NCI-H1436 treated with DMSO at 0.1 percent for 48 hours (cell line): ENCODE data around the gene KLF3.

Experiments used
- DNase-seq: peaks from one replicate; lab custom pipeline; 2025; lab: John Stamatoyannopoulos, UW

The KLF3 gene

DNA sequence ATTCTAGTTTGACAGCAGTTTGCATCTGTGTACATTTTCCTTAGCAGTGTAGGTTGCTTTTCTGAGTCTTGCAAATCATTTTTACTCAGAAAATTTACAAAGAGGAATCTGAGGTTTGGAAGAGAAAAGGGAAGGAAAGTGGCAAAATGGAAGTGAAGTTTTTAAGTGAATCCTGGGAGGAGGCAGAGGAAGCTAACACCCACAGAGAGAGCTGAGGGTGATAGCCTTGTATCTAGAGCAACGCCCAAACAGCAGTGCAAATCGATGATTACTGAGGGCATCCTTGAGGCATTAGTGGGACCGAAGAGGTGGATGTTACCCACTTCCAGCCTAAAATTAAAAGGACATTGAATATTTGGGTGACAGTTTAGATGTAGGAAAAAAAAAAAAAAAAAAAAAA, 31.8 kb downstream of the KLF3 start:
- DNase-seq = no peak

DNA sequence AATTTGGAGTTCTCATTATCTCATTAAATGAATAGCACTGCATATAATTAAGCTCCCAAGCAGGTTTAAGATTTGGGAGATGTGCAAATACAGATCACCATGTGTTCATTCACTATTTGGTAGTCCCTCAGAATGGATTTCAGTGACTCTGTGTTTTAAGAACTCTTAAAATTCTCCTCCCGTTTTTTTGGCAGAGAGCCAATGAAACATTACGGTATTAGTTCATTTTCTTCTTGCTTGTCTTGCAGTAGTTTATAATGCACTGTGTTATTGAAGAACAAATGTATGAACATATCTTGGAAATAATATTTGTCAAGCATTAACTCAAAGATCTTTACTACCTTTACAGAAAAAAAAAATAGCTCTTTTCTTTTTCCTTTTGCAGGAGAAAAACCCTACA, 32.7 kb downstream of the KLF3 start:
- no peak for DNase-seq

DNA sequence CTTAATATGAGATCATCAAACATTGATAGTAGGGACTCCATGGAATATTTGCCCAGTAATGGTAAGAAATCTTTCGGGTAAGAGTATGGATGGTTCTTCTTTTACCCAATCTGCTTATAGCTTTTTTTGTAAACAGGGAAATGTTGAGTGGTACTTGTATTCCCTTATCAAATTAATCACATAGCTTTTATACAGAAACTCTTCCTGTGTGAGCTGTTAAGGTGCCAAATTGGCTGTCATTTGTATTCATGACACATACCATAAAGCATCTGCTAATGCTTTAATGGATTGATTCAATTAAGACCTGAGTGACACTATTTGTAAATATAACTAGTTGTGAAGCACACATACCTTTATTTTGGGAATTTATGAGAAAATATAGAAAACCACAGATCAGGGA, 34.2 kb downstream of the KLF3 start:
- no peak for DNase-seq

DNA sequence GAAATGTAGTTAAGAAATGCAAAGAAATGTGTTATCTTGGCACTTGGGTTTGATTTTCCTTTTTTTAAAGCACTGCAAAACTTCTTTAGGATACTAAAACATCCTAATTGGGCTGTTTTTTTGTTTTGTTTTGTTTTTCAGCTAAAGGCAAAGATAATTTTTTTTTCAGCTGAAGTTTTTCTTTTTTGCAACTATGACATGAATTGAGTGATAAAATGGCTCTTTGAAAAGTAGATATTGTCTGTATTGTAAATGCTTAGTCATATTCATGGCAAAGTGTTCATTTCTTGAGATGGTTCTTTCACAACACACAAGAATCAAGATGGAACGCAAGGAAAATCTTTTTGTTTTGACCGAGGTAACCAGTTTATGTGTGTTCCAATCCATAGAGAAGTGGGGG, 35.1 kb downstream of the KLF3 start:
- DNase-seq = no peak

DNA sequence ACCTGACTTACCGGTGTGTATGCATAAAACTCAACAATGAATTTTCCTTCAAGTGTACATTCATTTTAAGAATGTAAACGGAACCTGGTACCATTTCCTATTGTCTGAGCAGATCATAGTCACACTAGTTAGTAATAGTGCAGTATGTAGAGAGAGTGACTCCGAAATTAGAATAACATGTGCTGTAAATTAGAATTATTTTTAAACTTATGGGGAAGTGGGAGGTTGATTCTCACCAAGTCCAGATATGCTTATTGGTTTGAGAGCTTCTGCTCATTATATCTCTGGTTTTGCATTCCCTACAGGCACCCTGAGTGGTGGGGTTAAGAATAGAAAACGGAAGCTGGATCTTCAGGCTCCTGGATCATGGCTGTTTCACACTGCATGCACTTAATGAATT, 39.6 kb downstream of the KLF3 start:
- no peak for DNase-seq

DNA sequence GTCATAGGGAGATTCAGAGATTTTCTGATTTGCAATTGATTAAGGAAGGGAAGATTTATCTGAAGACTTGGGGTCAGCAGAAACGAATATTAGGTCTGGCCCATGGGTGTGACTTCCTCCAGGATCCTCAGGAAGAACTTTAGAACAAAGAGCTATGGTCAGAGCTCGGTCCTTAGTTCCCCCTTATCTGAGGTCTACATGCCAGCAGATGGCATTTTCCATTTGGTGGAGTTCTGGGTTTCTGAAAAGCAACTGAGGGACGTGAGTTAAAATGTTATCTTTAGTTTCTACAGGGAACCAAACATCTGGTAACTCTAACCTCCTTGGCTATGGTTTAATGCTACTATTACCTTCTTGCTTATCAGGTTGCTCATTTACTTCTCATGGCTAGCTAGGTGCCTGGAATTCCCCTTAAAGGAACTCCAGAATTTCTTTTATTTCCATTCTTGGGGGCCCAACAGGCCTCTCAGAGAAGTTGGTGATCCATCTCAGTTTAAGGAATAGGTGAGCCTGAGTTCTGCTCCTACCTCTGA, 40.7 kb downstream of the KLF3 start:
- DNase-seq = no peak

DNA sequence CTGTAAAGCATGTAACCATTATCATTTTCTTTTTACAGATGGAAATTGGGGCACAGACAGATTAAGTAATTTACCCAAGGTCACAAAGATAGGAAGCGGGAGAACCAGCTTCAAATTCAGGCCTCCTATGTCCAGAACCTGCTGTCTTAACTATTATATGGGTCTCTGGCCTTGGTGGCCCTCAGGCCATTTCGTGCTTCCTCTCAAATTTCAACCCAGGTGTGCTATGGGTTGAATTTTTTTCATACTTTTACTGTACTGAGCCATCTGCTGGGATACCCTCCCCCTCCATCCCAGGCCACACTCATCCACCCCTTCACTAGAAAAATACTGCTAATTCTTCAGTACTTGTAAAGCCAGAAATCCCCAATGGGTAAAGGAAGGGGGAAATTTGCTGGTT, 42.3 kb downstream of the KLF3 start:
- no peak for DNase-seq

DNA sequence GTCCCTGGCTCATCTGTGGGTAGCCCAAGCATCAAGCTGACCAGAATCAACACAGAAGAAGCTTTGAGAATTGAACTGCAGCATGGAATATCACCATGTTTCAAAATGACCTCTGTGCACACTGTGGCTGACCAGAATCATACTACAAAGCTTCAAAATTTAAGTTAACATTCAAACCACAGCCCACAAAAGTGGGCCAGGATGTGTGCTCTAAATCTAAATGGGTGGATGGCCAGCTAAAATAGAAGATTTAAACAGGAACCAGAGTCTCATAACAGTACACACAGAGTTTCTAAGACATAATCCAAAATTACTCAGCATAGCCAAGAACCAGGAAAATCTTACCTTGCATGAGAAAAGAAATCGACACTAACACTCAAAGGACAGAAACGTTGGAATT, 46.1 kb downstream of the KLF3 start:
- no peak for DNase-seq

DNA sequence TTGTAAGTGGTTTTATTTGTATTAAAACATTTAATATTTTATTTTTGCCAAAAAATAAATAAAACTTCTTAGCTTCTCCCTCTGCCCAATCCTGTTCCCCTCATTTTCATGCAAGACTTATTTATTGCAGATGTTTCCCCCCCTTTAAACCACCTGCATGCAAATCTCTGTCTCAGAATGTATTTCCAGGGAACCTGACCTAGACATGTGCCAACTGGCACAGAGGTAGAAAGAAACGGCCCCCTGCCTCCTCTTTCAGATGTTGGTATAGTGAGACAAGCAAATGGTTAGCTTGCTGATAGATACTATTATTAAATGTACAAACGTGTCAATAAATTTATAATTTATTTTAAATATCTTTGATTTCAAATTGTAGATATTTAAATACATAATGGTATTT, 47.1 kb downstream of the KLF3 start:
- DNase-seq = no peak

DNA sequence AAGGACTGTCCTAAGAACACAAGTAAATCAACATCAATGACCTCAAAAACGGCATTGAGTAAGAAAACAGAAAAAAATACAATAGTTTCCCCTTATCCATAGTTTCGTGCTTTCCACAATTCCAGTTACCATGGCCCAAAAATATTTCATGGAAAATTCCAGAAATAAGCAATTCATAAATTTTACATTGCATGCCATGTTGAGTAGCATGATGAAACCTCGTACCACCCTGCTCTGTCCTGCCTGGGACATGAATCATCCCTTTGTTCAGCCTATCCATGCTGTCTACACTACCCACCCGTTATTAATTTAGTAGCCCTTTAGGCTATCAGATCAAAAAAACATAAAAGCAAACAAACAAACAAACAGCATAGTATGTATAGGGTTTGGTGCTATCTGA, 51.1 kb downstream of the KLF3 start:
- no peak for DNase-seq

DNA sequence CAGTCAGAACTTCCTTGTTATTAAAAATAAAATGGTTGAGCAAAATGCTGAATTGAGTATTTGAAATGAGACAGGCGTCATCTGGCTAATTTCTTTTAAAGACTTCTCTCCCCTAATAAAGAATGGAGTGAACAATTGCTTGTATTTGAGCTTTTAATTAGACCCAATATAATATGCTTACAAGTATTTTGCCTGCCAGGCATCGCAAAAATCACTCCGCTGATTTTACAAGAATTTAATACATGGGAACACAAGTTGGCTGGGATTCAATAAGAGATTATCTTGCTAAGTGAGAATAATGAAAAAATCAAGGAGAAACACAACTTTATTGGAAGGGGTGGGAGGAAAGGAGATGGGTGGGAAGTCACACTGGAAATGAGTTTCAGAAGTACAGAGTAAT, 52.3 kb downstream of the KLF3 start:
- DNase-seq = no peak

DNA sequence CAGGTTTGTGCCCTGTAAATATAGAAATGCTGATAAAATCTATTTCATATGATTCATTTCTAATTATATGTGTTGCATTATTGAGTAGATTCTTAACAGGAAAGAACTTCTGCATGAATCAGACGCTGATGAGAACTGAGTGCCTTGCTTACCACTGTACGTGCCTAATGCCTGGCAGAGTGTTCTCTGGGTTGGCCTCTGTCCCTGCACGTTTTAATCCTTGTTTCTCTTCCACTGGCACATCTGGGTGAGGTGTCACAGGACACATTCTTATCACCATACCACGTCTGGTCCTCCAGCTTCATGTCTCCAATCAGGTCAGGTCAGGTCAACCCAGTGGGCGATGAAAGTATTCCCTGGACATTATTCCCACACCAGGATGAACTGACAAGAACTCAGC, 53.6 kb downstream of the KLF3 start:
- no peak for DNase-seq

DNA sequence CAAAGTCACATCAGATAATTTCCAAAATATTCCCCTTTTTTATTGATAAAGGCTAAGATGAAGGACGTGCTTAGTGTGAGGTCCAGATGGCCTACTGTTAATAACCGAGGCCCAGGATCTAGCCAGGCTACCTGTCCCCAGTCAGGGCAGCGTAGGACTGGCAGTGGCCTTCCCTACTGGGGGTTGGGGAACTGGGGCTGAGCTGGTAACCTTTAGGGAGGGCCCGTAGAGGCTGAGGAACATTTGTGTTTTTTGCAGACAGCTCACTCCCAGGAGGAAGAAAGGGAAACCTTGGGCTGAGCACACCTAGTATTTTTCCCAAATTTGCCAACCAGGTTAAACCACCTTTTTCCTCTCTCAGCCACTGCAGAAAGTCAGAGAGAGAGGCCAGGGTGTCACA, 59.1 kb downstream of the KLF3 start:
- no peak for DNase-seq

DNA sequence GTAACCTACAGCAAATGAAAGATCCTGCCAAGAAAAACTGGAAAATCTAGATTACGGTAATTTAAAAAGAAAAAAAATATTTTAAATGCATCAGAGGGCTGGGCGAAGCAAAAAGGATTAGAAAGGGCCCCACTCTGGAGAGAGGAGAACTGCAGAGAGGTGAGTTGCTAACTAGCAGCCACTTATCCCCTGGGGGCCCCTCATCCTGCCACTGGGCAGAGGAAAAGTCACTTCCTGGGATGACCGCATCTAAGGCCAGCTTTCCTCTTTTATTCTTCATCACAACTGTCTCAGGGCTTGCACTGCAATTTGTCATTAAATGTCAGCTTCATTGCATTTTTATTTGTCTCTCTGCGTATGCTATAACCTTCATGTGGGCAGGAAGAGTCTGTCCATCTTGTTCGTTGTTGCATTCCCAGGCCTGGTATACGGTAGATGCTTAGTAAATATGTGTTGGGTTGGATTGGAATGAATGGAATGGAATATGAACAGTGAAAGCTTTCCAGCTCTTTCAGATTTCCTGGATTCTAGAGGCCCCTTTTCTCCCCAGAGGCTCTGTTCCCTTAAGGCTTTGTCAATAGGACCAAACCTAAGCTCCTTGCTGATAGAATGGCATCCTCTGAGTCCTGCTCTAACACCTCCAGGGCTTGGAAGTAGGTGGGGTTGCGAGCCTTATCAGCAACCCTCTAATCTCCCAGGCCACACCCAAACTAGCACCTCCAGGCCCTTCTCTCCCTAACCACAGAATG, 59.9 kb downstream of the KLF3 start:
- DNase-seq = no peak

DNA sequence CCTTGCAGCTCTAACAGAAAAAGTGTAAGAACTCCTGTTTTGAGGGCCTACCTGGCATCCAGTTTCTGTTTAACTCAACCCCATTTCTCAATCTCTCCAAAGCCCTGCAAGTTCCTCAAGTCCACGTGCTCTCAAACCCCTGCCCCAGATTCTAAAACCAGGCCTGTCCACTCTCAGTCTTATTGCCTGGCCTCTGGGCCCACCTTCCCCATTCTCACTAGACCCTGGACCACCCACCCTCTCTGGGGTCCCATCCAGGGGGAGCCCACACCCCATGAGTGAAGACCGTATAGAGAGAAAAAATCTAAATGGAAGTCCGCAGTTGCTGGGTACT, 60.4 kb downstream of the KLF3 start:
- no peak for DNase-seq

DNA sequence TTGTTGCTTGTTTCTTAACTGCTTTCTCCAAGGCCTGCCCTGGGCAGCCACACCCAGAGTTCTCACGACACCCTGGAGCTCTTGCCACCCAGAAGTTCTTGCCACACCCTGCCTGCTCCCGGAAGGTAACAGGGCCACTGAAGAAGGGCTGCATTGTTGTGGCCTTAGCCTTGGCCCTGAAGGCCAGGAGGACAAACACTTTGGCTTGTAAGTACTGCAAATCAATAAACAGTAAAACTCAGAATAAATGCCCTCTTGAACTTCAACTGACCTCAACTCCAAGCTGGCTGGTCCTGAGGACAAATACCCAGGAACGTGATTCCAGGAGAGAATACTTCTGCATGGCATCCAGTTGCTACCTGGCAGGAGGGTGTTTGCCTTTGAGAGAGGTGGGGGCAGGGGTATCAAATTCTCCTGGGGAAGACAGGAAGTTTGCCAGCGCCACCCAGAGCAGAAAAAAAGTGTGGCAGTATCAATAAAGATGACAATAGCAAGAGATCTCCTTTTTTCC, 64.7 kb downstream of the KLF3 start:
- peak; percentile 9 for DNase-seq

DNA sequence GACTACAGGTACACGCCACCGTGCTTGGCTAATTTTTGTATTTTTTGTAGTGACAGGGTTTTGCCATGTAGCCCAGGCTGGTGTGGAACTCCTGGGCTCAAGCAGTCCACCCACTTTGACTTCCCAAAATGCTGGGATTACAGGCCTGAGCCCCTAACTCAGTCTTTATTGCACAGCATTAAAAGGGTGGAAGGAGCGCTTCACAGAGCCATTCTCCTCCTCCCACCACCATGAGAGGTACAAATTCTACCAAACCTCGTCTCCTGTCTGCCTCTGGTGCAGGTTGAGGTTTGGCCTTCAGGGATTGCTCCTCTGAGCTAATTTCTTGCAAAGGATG, 66.5 kb downstream of the KLF3 start:
- DNase-seq = no peak

DNA sequence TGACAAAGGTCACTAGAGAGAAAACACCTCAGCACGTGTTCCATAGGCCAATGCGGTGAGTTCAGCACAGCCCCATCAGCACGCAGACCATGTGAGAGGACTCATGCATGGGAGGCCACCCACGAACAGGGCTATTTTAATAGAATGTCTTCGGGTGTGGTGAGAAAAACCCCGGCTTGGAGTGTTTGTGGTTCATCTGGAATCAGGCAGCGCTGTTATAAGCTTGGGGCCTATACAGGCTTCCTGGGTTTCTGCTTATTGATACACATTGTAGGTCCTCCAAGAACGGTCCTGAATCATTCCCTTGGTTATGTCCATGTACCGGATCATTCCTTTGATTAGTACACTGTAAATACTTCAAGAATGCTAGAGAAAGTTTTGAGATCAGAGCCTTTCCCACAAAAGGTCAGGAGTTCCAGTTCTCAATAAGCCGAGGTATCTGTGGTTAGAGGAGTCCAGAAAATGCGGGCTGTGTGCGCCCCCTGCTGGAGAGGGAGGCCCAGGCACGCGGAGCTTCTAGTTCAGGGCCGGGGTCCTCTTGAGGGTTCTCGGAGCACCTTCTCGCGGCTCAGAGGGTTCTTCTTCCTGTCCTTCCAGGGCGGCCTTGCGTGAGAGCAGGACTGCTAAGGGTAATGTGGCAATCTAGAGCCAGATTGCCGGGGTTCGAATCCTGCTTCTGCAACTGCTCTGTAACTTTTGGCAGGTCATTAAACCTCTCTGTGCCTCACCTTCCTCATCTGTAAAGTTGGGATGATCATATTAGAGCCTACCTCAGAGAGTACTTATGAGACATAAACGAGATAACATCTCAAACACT, 67.0 kb downstream of the KLF3 start:
- peak; percentile 28 for DNase-seq

DNA sequence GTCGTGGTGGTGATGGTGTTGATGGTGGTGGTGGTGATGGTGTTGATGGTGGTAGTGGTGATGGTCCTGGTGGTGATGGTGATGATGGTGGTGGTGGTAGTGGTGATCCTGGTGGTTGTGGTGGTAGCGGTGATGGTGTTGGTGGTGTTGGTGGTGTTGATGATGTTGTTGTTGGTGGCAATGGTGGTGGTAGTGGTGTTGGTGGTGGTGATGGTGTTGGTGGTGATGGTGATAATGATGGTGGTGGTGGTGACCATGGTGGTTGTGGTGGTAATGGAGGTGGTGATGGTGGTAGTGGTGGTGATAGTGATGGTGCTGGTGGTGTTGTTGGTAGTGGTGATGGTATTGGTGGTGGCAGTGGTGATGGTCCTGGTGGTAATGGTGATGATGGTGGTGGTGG, 69.7 kb downstream of the KLF3 start:
- no peak for DNase-seq

DNA sequence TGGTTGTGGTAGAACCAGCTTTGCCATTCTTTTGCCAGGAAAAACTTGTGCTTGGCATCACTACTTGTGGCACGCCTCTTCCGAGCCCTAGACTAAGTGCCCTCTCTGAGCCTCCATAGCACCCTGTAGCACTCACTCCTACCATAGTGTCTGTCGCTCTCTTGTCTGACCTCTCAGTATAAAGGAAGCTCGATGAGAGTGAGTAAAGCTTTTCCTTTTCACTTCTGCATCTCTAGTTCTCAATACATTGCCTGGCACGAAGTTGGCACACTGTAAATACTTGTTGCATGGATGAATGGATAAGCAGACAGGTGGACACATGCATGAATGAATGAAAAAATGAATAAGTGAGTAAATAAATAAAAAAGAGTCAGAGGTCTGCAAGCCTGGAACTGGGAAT, 70.4 kb downstream of the KLF3 start:
- no peak for DNase-seq

DNA sequence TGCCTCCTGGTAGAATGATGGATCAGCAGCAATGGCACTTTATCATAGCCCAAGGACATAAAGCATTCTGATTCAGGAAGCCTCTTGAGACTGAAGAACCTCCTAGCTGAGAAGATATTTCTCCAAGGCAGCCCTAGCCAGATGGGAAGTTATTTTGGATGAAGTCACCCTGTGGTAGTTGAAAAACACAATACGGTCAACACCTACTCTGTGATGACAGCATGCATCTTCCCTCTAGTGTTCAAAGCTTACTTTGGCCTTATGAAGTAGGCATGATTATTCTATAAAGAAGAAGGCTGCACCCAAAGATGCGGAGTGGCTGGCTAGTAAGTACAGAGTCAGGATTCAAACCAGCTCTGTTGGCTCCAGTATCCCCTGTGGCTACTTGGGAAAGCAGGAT, 70.9 kb downstream of the KLF3 start:
- DNase-seq = no peak

DNA sequence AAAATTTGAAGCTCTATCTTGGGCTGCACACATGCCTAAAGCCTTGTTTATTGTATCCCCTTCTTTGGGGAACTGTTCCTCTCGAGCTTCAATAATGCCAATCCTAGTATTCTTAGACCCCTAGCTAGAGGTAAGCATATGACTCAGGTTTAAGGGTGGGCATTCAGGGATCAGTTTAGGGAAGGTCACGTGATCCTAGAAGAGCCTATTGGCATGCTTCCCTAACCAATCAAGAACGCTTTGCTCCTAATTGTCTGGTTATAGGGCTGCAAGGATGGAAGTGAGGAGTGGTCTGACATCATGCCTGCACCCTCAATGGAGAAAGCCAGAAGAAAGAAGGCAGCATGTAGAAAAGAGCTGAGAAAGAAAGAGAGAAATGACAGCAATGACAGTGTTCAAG, 71.9 kb downstream of the KLF3 start:
- no peak for DNase-seq

DNA sequence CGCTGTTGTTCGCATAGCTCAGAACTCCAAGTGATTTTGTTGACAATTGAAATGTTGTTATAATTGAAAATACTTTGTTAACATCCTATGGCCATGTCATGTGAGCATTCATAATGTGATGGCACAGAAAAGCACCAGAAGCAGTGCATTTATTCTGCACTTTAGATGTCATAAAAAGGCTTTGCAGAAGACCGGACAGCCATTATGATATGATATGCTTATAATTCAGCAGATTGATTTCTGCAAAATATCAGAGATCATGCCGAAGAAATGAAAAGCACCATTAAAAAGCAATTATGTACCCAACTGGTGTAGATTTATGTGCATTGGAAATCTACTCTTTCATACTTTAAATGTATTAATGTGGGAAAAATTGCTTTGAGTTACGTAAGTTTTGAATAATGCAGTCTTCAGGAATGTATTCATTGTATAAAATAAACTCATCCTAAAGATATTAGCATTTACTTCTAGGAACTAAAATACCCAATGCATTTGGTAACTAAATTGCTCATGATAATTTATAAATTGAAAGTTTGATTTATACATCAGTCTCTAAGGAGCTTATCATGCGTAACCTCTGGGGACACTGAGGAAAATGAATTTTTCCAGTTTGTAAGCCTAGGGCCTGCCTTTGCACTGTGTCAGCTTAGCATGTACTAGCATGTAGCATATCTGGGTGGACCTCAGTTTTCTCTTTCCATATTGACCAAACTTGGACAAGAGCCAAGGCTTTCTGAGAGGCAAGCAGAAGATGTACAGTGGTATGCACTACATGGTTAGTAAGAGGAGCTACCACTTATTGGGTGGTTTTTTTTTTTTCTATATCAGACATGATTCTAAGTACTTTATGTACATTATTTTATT, 75.2 kb downstream of the KLF3 start:
- DNase-seq = no peak
